HG02798 (cell line): Measurements from ENCODE around the gene ARHGAP19.

Experiments
- ATAC-seq: cut with Tn5 transposase; IDR thresholded peaks from one replicate; pipeline ENCODE4 v1.9.1; 2021; ENCODE audit warnings: mild to moderate bottlenecking; ENCODE audit not compliant: unreplicated experiment, poor library complexity

Gene ARHGAP19

DNA sequence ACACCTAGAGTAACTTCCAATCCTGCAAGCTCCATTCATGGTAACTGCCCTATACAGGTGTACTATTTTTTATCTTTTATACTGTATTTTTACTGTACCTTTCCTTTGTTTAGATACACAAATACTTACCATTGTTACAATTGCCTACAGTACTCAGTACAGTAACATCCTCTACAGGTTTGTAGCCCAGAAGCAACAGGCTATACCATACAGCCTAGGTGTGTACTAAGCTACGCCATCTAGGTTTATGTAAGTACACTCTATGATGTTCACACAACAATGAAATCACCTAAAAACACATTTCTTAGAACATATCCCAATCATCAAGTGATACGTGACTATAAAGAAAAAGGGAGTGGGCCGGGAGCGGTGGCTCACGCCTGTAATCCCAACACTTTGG is 53.6 kb downstream of the ARHGAP19 start:
- ATAC-seq: no peak

DNA sequence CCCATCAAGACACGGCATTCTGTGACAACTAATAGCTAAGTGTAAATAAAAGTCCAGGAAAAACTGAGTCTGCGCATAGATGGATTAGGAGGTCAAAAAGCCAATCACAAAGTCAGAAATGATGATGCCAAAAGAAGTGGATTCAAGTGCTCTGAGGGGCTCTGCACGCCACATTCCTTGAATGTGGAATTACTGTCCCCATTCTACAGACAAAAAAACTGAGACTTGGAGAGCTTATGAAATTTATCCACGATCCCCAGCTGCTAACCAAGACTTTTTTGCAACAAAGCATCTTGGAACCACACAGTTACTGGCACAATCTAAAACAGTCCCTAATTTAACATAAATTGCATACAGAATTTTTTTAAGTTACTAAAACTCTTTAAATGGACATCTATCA is 57.1 kb downstream of the ARHGAP19 start:
- no peak for ATAC-seq

DNA sequence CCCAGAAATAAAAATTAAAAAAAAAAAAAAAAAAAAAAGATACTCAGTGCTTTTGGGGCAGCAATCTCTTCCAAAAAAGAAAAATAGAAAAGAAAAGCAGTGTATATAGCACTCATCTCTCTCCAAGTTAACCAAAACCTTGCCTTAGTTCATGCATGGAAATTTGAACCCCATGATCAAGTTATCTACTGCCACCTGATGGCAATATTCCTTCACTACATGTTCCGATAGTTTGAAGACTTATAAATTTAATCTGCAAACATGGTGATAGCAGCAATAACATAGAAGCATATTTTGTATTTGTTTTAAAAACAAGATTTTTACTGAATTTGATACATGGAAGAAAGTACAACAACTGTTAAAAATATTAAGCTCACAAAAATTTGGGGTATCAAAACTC is 58.0 kb downstream of the ARHGAP19 start:
- no peak for ATAC-seq

DNA sequence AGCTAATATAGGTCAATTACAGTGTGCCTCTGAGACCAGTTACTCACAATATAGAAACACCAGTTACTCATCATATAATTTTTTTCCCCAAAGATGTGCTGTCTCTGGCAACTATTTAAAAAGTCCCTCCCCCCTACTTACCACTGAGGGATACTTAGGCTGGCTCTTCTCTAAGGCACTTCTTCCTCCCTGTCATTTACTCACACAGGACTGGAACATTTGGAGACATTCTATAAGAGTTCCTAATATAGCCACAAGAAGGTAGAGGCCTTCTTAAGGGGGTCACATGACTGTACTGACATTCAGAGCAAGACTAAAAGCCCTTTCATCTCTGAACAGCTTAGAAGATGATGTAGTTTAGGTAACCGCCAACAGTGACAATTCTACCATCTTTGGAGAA is 62.3 kb downstream of the ARHGAP19 start:
- ATAC-seq: no peak

DNA sequence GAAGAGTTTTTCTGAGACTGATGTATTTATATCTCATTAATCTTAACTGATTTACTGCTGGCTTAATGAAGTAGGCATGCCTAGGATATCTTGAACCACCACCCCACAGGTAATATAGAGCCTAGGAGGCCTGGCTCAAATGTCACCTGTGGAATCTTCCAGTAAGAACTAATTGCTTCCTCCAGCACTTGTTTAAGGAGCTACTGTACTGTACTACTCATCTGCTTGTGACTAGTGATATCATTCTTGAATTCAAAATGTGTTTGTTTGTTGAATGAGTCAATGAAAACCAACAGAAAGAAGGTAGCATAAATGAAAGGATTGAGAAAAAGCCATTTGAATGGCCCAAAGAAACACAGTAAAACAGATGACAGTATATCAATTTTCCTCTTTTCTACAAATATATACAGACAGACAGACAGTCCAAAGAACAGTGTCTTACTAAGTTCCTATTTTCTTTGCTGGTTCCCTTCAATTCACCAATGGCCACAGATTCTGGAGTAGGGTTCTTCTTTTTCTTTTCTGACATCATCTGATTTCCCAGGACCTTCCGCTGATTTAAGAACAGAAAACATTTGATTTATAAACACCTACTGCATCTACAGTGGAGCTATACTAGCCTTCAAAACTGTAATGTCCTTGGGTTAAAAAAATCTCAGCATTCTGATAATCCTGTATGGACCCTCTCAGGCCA is 63.0 kb downstream of the ARHGAP19 start:
- no peak for ATAC-seq

DNA sequence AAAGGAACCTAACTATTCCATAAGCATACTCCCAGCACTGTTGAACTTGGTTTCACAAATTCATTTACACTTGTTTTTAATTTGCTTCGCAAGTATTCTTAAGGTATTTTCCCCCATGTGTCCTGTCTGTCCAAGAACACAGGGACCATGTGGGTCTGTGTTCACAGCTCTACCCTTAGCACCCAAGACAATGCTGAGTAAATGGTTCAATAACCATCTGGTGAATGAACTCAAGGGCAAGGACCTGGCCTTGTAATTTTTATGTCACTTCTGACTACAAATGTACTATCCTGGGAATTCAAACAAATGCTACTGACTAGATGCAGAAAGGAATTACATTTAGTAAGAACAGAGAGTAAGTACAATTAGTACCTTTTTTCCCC is 63.7 kb downstream of the ARHGAP19 start:
- ATAC-seq: no peak

DNA sequence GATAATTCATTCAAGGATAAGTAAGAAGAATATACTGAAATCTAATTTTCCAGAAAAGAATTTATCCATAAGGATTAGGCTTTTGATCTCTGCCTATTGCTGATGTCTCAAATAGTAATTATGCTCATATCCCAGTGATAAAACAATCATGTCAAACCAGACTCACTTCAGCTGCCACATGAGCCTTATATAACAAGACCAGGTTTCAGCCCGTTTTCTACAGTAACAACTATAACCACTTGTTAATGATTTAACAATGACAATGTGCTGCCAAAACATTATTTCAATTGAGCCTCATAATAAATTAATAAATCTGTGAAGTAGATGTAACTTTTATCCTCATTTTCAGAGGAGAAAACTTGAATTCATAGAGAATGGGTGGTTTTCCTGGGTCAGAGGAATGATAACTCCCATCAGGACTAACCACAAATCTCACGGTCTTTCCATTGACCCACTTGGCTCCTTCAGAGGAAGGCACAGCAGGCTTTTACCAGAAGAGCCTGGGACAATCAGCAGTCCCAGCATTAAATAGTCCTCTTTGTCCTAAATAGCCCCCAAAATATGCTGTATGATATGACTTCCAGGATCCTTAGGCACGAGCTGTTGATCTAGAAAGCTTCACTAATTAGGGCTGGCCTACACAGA is 64.2 kb downstream of the ARHGAP19 start:
- ATAC-seq: no peak

DNA sequence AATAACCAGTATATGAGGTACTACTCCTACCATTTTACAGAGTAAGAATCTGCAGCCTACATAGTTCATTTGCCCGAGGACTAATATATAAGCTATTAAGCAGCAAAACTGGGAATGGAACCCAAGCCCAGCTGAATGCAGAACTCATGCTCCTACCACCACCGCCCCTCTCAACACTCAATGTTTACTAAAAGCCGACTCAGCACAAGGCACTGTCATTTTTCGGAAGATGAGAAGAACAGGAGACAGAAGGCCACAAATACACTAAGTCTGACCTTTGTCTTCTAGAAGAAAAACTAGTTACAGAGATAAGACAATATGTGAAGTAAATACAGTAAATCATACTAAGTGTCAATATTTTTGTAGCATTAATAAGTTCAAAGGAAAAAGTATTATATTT is 66.0 kb downstream of the ARHGAP19 start:
- no peak for ATAC-seq

DNA sequence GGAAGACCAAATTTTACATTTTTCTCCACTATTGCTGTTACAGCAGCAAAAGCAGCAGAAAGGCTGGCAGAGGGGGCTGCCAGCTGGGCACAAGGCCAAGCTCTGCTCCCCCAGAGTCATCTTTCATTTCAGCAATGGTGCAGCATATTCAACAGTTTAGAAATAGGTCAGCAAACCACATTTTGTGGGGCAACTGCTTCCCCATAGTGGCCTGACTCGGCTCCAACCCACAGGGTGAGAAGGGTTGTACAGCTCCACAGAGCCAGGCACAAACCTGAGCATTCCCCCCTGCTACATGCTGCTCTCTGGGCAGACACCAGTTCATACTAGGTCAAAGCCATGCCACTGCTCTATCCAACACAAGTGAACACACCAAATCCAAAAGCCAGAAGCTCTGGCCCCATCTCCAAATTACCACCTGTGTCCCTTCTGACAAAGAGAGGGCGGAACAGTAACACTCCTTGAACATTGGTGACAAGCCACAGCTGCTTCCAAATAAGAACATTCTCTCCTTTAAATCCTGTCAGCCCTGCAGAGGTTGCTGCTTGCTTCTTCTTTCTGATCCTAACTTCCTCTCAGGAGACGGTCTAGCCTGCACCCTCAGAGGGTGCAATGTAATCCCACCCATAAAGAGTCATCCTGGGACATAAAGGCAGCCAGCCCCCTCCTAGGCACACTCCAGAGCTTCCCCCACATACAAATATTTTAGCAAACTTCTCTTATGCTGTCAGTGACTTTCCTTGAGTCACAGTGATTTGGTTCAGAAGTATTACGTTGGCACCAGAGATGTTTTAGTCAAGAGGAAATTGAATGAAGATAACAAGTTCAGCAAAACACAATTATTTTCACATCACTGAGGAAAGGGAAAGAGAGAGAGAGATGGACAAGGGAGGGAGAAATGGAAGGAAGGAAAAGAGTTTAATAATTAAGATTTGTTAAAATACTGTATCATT is 67.7 kb downstream of the ARHGAP19 start:
- ATAC-seq: no peak

DNA sequence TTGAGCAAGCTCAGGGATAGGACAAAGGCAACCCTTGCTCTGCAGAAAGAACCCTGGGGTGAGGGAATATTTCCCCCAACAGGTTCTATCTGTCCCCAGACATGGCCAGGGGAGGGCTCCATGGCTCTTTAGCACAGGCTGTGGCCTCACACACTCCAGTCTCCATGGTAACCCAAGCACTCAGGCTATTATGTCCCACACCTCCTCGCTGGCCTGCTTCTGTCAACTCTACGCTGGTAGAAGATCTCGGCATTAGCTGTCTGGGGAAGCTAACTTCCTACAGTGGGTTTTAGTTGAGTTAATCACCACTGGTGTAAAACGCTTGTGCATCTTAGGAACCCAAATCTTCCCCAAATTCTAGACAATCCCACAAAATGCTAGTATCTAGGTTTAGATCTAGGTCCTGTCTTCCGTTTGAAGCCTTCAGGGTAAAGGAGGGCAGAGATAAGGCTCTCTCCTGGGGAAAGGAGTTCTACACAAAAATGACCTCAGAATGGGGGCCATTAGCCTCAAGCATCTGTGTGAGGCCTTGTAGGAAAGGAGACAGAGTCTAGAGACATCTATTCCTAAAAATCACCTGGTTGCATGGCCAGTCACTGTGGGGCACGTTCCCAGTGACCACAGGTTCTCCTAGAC is 70.0 kb downstream of the ARHGAP19 start:
- ATAC-seq: no peak

DNA sequence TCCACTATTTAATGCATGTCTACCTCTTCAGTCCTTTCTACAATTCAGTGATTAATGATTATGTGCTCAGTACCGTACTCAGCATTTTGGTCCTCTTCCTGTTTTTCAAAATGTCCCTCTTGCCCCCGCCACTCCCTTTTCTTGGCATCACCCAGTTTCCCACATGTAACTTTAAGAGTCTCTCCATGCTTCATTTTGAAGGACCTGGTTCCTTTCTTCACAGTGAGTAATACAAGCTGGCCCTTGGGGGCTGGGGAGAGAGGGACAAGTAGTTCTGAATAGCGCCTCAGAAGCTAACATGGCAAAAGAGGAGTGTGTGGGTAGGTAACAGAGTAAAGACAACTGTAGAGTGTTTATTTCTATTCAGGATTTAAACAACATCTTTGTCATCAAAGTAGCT is 72.1 kb downstream of the ARHGAP19 start:
- ATAC-seq: no peak

DNA sequence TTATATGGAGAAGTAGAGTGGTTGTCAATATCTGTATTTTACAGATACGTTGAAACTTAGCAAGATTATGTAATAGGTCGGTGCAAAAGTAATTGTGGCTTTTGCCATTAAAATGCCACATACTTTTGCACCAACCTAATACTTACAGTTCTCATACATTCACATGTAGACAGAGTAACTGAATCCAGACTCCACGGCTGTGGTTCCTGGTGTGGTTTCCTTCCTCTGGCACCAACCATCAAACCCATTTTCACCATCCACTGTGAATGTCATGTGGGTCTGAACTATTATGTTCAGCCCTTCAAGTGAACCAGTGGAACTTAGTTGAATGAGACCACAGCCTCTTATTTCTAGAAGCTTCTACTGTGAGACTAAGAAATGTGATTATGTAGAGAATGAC is 75.1 kb downstream of the ARHGAP19 start:
- ATAC-seq: no peak

DNA sequence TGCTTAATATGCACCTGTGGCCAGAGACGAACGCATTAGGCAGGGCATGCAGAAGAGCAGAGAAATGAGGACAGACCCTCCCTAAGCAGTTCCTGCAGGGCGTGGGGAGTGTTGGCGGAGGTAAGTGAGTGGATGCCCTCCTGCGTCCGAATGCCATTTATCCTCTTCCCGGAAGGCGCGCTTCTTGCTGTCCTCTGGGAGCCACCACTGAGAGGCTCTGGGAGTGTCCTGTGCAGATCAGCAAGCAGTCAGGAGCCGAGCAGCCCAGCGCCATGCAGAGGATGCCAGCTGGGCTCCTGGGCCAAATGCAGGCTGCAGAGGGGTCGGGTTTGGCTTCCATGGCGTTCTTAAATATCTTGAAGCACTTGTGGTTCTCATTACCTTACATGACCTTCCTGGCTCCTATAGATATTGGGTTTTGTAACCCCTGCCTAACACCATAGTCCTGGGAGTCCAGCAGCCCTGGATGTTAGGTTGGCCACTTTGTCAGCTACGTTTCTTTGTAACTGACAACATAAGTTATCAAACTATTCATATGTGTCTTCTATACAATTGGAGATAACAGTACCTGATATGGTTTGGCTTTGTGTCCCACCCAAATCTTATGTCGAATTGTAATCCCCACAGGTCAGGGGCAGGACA is 76.7 kb downstream of the ARHGAP19 start:
- no peak for ATAC-seq

DNA sequence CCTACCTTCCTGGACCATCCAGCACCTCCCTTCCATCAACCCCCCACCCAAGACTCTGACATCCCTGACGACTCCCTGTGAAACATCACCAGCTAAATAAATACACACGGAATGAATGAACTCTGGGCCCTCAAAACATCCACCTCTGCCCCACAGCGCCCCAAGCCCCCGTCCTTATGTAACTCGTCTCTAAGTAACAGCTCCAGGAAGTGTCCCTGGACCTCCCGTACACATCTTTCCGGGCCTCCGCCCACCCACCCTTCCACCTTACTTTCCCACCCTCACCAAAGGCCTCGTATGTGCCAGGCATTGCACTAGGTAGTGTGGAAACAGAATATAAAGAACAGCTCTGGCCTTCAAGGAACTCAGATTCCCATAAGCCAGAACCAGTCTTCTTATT is 79.0 kb downstream of the ARHGAP19 start:
- no peak for ATAC-seq

DNA sequence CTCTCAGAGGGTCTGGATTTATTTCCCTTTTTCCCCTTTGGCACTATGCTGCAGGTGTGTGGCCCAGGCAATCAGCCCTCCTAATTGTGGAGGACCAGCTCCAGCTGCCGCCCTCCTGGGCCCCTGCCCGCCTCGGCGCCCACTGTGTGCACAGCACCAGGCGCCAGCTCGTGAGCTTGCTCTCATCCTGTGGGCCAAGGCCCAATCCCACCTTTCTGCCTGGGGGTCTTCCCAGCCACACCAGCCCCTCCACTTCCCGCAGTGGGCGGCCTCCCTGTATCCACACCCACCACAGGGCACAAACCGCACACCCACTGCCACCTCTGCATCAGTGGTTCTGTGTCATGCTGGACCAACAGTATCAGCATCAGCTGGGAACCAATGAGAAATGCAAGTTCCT is 81.2 kb downstream of the ARHGAP19 start:
- no peak for ATAC-seq

DNA sequence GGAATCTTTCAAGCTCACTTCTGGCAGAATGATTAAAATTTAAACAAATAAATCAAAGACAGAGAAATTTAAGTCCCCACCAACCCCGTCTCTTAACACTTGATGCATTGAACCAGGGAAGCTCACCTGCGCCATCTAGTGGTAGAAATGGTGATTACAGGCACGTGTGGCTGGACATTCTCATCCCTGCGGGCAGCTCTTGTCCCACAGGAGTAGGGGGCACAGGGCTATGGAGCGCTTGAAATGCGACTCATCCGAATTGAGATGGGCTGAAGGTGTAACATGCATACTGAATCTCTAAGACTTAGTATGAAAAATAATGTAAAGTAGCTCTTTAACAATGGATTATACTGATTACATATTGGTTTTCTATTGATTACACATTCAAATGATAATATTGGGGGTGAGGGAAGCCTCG is 81.9 kb downstream of the ARHGAP19 start:
- ATAC-seq: peak; percentile 59

DNA sequence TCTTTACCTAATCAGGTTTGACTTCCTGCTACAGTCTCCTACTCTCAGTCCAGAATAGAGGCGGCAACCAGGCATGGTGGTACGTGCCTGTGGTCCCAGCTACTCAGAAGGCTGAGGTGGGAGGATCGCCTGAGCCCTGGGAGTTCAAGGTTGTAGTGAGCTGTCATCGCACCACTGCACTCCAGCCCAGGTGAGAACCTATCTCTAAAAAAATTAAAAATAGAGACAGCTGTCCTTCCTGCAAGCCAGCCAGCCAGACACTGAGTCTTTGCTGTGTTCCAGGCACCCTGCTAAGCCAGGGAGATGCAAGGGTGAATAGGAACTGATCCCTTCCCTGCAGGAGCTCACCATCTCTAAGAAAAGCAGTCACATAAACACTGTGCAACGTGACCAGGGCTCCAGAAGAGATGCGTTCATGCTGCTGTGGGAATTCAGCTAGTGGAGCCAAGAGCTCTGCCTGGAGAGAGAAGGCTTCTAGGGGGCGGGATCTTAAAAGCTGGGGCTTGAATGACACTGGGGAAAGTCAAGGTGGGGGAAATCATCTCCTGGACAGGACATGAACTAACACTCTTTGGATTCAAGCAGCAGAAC is 84.6 kb downstream of the ARHGAP19 start:
- ATAC-seq: no peak

DNA sequence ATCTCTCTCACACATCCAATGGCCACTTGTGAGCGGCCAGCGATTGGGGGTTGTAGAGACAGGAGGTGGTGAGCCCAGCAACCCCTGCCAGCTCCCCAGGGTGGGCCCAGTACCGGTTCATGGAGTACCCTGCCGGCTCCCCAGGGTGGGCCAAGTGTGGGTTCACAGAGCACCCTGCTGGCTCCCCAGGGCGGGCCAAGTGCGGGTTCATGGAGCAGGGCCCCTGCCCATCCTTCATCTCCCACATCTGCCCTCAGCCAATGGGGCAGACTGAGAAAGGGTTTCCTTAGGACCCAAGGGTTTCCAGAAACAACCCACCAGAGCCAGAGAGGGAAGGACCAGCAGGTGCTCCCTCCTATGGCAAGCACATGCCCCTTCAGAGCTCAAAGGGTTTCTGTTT is 85.3 kb downstream of the ARHGAP19 start:
- no peak for ATAC-seq

DNA sequence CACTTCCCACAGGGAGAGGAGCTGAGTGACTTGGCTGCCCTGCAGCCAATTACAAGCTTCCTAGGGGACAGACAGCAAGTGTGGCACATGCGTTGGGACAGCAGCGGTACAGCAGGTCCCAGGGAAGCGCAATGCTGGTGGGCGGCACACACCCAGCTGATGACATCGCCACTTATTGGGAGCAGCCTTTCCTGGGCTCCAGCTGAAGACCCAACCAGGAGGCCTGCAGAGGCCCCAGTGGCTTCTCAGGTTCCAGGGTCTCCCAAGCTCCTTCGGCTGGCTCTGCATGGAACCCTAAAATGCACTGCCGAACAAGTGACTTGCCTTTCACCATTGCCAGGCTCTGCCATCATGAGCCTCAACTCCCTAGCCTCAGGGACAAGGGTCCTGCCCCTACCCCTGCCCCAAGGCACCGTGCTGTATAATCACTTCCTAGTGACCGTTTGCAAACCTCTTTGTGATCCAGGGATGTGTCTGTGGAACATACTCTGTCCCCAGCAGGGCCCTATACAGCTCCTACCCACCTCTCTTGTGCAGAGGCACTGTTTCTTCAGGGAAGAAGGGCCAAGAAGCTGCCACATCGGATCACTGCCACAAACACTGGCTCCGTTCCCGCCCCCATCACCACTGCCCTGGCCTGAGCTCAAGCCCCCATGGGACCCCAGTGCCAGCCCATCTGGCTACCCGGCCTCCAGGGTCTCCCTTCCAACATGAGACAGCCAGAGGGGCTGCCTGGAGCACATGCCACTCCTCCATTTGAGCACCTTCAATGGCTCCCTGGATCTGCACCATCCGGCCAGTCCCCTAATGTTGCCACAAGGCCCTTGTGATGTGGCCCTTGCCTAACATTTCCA is 87.4 kb downstream of the ARHGAP19 start:
- ATAC-seq: no peak
